NCI-H82 (cell line): ENCODE measurements around the gene KRTAP10-11.
"Not testable (repeated sequence)": the region's sequence is repeated elsewhere in the genome, so short reads cannot be mapped to it uniquely, and the experiment has no call there.

Experiments
- DNase-seq: peaks from one replicate; lab custom pipeline; 2025; lab: John Stamatoyannopoulos, UW

The KRTAP10-11 gene

GRCh38 chr21:44666401-44667320 lies 20.4 kb downstream of the KRTAP10-11 start, which contains the start of gene KRTAP12-2:
TSS of gene KRTAP12-2 (minus strand) at chr21:44666927. CDS start at chr21:44666886, 41 bp downstream.
- no peak for DNase-seq

GRCh38 chr21:44667612-44668011 lies 21.4 kb downstream of the KRTAP10-11 start:
- DNase-seq, result no peak

- DNase-seq, result no peak
These were observed 24.6 kb downstream of the KRTAP10-11 start for GRCh38 chr21:44670642-44671432.

- DNase-seq, result no peak
These were observed 25.7 kb downstream of the KRTAP10-11 start for GRCh38 chr21:44671911-44672310.

GRCh38 chr21:44677881-44678280 lies 31.7 kb downstream of the KRTAP10-11 start:
- DNase-seq, result no peak

- DNase-seq, result no peak
These were observed 34.9 kb downstream of the KRTAP10-11 start for GRCh38 chr21:44681152-44681551.

GRCh38 chr21:44681861-44682579 lies 35.8 kb downstream of the KRTAP10-11 start, which contains the start of gene KRTAP12-1:
TSS of gene KRTAP12-1 (minus strand) at chr21:44682163. CDS start at chr21:44682123, 40 bp downstream.
- no peak for DNase-seq

- DNase-seq, result no peak
These were observed 36.5 kb downstream of the KRTAP10-11 start for GRCh38 chr21:44682580-44683151.

- no peak for DNase-seq
These were observed 37.9 kb downstream of the KRTAP10-11 start for GRCh38 chr21:44684077-44684476.

GRCh38 chr21:44684483-44684882 lies 38.3 kb downstream of the KRTAP10-11 start:
- DNase-seq, result no peak

GRCh38 chr21:44685050-44685449 lies 38.8 kb downstream of the KRTAP10-11 start:
- DNase-seq, result not testable (repeated sequence)

GRCh38 chr21:44686000-44686781 lies 40.0 kb downstream of the KRTAP10-11 start:
- no peak for DNase-seq

GRCh38 chr21:44686843-44687561 lies 40.8 kb downstream of the KRTAP10-11 start:
- no peak for DNase-seq

- DNase-seq, result no peak
These were observed 41.5 kb downstream of the KRTAP10-11 start for GRCh38 chr21:44687671-44688070.

- not testable (repeated sequence) for DNase-seq
These were observed 43.5 kb downstream of the KRTAP10-11 start for GRCh38 chr21:44689740-44690139.

GRCh38 chr21:44691686-44692085 lies 45.5 kb downstream of the KRTAP10-11 start:
- no peak for DNase-seq

- DNase-seq, result no peak
These were observed 46.7 kb downstream of the KRTAP10-11 start for GRCh38 chr21:44692798-44693512.

- no peak for DNase-seq
These were observed 48.6 kb downstream of the KRTAP10-11 start for GRCh38 chr21:44694776-44695175.

- DNase-seq, result no peak
These were observed 49.0 kb downstream of the KRTAP10-11 start for GRCh38 chr21:44695184-44695583.
